Astrocyte (in vitro differentiated cells and primary cell): ENCODE measurements around the gene ORC4.

ENCODE experiments used
- CTCF ChIP-seq: IDR thresholded peaks from 2 replicates; pipeline ENCODE4 v1.5.1; 2011; ENCODE audit warnings: low read depth, mild to moderate bottlenecking, inconsistent platforms, low read length, moderate library complexity; ENCODE audit not compliant: insufficient read depth
- EZH2 ChIP-seq: IDR thresholded peaks from 2 replicates; pipeline ENCODE4 v1.6.1; 2012; ENCODE audit warnings: mild to moderate bottlenecking, low read length, inconsistent platforms; ENCODE audit not compliant: insufficient read depth

GRCh38 chr2:147925886-147926285, 94.7 kb downstream of the ORC4 start:
- TF ChIP-seq CTCF (no peak), EZH2 (no peak)
